Hepatocyte (in vitro differentiated cells): ENCODE measurements around the gene GPR141.

Experiments used
- EZH2 ChIP-seq: fragments of 200-600 bp; sonication (generic); IDR thresholded peaks from 2 replicates; pipeline ENCODE4 v1.6.1; 2016; ENCODE audit warnings: antibody characterized with exemption, mild to moderate bottlenecking, borderline replicate concordance
- EZH2phosphoT487 ChIP-seq: fragments of 200-600 bp; sonication (generic); IDR thresholded peaks from one replicate; pipeline ENCODE4 v1.6.1; 2018; ENCODE audit warnings: antibody characterized with exemption, mild to moderate bottlenecking, low read depth, moderate library complexity; ENCODE audit not compliant: unreplicated experiment, severe bottlenecking
- TF ChIP-seq, protein P1 (sequence below): fragments of 200-600 bp; sonication (generic); IDR thresholded peaks from 2 replicates; pipeline ENCODE4 v1.5.1; 2016; ENCODE audit warnings: antibody characterized with exemption, mild to moderate bottlenecking; ENCODE audit not compliant: poor library complexity

DNA sequence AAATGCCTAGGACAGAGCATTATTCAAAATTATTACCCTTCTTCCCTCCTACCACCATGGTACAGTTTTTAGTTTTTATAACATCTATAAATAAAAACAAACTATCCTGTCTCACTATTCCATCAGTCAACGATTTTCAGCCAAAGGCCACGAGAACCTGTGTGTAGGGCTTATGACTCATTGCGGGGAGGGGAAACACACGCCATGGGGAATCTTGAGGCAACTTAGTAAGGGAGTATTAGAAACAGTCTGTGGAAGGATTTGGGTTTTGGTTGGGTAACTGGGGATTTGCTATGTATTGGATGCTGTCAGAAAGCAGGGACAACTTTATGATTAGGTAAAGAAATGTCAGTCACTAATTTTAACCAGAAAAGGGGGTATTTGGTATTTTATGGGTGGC lies 14.7 kb downstream of the GPR141 start:
- TF ChIP-seq, protein P1, sequence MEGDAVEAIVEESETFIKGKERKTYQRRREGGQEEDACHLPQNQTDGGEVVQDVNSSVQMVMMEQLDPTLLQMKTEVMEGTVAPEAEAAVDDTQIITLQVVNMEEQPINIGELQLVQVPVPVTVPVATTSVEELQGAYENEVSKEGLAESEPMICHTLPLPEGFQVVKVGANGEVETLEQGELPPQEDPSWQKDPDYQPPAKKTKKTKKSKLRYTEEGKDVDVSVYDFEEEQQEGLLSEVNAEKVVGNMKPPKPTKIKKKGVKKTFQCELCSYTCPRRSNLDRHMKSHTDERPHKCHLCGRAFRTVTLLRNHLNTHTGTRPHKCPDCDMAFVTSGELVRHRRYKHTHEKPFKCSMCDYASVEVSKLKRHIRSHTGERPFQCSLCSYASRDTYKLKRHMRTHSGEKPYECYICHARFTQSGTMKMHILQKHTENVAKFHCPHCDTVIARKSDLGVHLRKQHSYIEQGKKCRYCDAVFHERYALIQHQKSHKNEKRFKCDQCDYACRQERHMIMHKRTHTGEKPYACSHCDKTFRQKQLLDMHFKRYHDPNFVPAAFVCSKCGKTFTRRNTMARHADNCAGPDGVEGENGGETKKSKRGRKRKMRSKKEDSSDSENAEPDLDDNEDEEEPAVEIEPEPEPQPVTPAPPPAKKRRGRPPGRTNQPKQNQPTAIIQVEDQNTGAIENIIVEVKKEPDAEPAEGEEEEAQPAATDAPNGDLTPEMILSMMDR = no peak
- no peak for TF ChIP-seq EZH2
- no peak for TF ChIP-seq EZH2phosphoT487
